Measurements from ENCODE around the gene SIPA1. TPM values are rescaled to one million over a fixed set of nuclear protein-coding genes. Genes with fewer than 3 reads are reported as not detected.

SIPA1 gene
- total RNA-seq, 1 donor from 2014 or later = 66.5 TPM

DNA sequence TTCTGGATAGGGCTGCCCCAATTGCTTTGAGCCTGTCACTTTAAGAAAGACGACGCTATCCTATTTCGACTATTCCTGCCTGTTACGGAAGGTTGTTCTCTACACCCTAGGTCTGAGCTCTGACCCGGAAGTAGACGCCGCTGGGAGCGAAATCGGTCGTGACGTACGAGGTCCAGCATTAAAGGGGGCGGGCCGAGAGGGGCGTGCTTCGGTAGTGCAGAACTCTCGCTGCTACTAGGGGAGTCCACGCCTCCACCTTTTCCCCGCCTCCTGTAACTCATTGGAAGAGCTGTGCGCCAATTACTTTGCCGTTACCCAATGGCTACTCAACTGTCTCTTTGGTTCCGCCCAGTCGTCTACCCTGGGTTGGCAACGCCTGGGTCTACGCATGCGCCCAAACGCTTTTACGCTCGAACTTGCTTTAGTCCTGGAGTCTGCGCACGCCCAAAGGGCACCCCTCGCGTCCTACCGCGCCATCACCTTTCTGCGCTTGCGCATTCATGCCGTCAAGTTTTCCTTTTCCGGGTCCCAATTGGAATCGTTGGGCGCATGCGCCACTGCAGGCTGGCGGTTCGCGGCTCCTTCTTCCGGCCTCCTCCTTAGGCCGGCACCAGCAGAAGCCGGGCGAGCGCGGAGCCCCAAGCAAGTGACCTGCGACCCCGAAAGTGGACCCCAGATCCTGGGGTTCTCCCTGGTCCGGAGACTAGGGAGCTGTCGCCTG, 22.5 kb upstream of the SIPA1 start, which contains the start of gene PCNX3:
TSS of gene PCNX3 (plus strand) at position 548 of the 721 bp plus-strand sequence. CDS start 536 bp downstream, outside the sequence.
- DNase-seq (ENCODE audit: low read depth) = peak; percentile 98

DNA sequence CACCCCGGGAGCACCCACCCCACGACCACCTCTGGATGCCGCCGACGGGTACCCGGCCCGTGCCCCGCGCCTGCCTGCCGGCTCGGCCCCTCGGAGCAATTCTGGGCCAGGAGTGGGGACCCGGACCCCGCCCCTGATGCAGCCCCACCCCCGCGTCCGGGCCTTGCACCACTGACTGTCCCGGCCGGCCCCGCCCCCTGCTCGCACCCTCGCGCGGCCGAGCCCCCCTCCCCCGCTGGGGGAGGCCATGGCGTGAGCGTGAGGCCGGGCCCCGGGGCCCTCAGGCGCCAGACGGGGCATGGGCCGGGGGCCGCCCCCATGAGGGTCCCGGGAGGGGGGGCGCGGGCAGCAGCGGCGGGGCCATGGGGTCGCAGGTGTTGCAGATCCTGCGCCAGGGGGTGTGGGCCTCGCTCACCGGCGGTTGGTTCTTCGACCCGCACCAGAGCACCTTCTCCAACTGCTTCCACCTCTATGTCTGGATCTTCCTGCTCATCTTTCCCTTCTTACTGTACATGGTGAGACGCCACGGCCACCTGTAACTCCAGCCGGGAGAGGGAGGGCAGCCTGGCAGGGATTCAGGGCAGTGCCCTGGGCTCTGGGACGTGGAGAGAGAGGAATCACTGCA, 21.8 kb upstream of the SIPA1 start:
- TF ChIP-seq, protein P1, sequence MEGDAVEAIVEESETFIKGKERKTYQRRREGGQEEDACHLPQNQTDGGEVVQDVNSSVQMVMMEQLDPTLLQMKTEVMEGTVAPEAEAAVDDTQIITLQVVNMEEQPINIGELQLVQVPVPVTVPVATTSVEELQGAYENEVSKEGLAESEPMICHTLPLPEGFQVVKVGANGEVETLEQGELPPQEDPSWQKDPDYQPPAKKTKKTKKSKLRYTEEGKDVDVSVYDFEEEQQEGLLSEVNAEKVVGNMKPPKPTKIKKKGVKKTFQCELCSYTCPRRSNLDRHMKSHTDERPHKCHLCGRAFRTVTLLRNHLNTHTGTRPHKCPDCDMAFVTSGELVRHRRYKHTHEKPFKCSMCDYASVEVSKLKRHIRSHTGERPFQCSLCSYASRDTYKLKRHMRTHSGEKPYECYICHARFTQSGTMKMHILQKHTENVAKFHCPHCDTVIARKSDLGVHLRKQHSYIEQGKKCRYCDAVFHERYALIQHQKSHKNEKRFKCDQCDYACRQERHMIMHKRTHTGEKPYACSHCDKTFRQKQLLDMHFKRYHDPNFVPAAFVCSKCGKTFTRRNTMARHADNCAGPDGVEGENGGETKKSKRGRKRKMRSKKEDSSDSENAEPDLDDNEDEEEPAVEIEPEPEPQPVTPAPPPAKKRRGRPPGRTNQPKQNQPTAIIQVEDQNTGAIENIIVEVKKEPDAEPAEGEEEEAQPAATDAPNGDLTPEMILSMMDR (conservative IDR thresholded peaks at IDR 0.05; ENCODE audit: low read depth, low read length) = no peak
- H3K4me3 ChIP-seq (ENCODE audit: low read depth, low read length) = peak overlapping the region; percentile 91
- DNase-seq (ENCODE audit: low read depth) = no peak

More for the DNA sequence above, 22.5 kb upstream of the SIPA1 start, which contains the start of gene PCNX3:
- peak within 1 kb of the TSS; percentile 91 for H3K4me3 ChIP-seq (ENCODE audit: low read depth, low read length)
- TF ChIP-seq, protein P1 (conservative IDR thresholded peaks at IDR 0.05; ENCODE audit: low read depth, low read length) = no peak

DNA sequence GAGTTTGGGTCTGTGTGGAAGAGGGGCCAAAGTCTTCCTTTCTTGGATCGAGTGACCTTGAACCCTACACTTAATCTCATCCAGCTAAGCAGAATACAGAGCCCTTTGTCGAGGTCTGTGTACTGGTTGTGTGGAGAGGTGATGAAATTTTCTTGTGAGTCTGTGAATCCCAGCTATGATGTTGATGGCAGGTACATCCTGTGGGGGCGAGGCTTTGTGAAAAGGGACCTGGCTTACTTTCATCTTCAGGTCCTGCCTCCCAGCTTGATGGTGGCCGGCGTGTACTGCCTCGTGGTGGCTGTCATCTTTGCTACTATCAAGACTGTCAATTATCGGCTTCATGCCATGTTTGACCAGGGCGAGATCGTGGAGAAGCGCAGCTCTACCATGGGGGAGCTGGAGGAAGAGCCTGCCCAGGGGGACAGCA, 21.3 kb upstream of the SIPA1 start:
- DNase-seq (ENCODE audit: low read depth) = no peak
- TF ChIP-seq, protein P1 (conservative IDR thresholded peaks at IDR 0.05; ENCODE audit: low read depth, low read length) = no peak
- H3K4me3 ChIP-seq (ENCODE audit: low read depth, low read length) = peak overlapping the region; percentile 91

DNA sequence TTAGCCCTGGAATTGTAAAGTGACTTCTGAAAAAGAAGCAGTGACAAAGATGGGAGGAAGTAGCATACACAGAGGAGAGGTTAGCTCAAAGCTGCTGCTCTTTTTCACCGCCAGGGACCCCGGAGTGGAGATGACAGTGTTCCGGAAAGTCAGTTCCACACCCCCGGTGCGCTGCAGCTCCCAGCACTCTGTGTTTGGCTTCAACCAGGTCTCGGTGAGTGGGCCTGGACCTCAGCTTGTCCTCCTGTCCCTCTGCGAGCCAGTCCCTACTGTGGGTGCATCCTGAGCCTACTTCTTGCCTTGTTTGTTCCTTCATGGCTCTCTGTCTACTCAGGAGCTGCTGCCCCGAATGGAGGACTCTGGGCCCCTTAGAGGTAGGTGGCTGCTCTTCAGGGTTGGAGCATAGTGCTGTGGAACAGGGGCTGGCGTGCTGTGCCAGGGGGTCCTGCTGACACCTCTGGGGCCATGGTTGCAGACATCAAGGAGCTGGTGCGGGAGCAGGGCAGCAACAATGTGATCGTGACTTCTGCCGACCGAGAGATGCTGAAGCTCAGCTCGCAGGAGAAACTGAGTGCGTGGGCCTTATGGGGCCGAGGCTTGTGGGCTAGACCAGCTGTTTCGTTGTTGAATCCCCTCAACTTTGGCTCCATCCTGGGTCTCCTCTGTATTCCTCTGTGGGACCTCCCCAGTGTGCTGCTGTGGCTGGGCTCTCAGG, 20.6 kb upstream of the SIPA1 start:
- peak overlapping the region; percentile 91 for H3K4me3 ChIP-seq (ENCODE audit: low read depth, low read length)
- TF ChIP-seq, protein P1 (conservative IDR thresholded peaks at IDR 0.05; ENCODE audit: low read depth, low read length) = no peak
- DNase-seq (ENCODE audit: low read depth) = no peak

DNA sequence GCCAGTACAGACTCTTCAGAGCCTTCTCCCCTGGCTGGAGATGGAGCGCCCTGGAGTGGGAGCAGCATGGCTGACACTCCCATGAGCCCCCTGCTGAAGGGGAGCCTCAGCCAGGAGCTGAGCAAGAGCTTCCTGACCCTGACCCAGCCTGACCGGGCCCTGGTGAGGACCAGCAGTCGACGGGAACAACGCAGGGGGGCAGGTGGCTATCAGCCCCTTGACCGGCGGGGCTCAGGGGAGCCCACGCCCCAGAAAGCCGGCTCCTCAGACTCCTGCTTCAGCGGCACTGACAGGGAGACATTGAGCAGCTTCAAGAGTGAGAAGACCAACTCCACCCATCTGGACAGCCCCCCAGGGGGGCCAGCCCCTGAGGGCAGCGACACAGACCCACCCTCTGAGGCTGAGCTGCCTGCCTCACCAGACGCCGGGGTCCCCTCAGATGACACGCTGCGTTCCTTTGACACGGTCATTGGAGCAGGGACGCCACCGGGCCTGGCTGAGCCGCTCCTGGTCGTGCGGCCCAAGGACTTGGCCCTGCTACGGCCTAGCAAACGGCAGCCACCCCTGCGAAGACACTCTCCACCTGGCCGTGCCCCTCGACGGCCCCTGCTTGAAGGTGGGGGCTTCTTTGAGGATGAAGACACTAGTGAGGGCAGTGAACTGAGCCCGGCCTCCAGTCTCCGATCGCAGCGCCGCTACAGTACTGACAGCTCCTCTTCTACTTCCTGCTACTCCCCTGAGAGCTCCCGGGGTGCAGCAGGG, 19.7 kb upstream of the SIPA1 start:
- TF ChIP-seq, protein P1 (conservative IDR thresholded peaks at IDR 0.05; ENCODE audit: low read depth, low read length) = no peak
- H3K4me3 ChIP-seq (ENCODE audit: low read depth, low read length) = no peak overlapping the region
- no peak for DNase-seq (ENCODE audit: low read depth)

DNA sequence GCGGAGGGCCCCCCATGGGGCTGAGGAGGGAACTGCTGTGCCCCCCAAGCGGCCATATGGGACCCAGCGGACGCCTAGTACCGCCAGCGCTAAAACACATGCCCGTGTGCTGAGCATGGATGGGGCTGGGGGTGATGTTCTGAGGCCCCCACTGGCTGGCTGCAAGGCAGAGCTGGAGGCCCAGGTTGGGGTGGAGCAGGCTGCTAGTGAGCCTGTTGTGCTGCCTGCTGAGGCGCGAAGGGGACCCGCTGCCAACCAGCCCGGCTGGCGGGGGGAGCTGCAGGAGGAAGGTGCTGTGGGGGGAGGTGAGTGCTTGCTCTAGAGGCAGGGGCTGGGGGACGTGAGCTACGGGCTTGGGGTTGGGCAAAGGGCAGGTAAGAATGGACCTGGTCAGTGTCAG, 19.1 kb upstream of the SIPA1 start:
- no peak for DNase-seq (ENCODE audit: low read depth)
- no peak overlapping the region for H3K4me3 ChIP-seq (ENCODE audit: low read depth, low read length)
- TF ChIP-seq, protein P1 (conservative IDR thresholded peaks at IDR 0.05; ENCODE audit: low read depth, low read length) = no peak
